Measurements from ENCODE around the gene ST7L.

The ST7L gene

GRCh38 chr1:112528076-112528475 is 90.9 kb downstream of the ST7L start:
- no peak for DNase-seq
- in situ Hi-C loops (cut with HindIII; ENCODE audit: low pct_ligation_motif_present, low pct_unique_long_range_greater_than_20kb, low sequenced_read_pairs): no loop called here

- in situ Hi-C loops (cut with HindIII; ENCODE audit: low pct_ligation_motif_present, low pct_unique_long_range_greater_than_20kb, low sequenced_read_pairs): no loop called here
- peak; percentile 77 for DNase-seq
Measured at GRCh38 chr1:112527266-112528010, 91.5 kb downstream of the ST7L start.

DNA sequence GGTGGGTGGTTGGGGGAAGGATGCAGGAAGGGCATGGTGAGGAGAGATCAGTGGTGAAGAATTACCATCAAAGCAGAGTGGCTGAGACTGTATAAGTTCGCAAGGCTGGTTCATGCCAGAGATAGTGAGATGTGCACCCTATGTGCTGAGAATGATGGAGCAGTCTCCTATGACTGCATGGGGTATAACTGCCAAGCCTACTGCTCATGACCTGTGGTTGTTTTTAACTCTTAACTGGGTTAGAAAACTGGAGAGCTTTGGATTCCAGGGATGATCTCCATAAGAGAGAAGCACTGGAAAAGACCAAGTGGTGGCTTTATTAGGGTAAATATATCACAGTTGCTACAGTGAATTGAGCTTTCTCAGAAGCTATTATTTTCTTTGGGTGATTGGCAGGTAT is 94.0 kb downstream of the ST7L start:
- in situ Hi-C loops (cut with HindIII; ENCODE audit: low pct_ligation_motif_present, low pct_unique_long_range_greater_than_20kb, low sequenced_read_pairs): no loop called here
- no peak for DNase-seq

GRCh38 chr1:112524251-112524650 is 94.7 kb downstream of the ST7L start:
- in situ Hi-C loops (cut with HindIII; ENCODE audit: low pct_ligation_motif_present, low pct_unique_long_range_greater_than_20kb, low sequenced_read_pairs): no loop called here
- DNase-seq: peak; percentile 74

DNA sequence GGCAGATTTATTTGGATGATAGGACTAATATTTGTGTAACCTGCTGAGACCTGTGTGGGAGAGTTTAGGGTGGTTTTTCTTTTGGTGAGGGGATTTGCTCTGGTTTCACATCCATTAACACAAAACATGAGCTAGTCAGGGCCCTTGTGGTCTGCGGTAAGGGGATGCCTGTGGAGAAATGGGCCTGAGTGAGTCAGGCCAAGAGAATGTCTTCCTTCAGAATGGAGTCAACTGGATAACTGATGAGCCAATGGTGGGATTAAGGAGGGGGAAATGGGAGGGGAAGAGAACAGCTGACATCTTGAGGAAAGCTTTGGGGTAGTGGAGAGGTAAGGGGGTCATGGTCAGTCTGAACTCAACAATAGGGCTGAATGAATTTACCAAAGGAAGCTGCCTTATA is 96.3 kb downstream of the ST7L start:
- peak; percentile 93 for DNase-seq
- in situ Hi-C loops (cut with HindIII; ENCODE audit: low pct_ligation_motif_present, low pct_unique_long_range_greater_than_20kb, low sequenced_read_pairs): no loop called here

- in situ Hi-C loops (cut with HindIII; ENCODE audit: low pct_ligation_motif_present, low pct_unique_long_range_greater_than_20kb, low sequenced_read_pairs): no loop called here
- DNase-seq: no peak
Measured at GRCh38 chr1:112520166-112520565, 98.8 kb downstream of the ST7L start.

DNA sequence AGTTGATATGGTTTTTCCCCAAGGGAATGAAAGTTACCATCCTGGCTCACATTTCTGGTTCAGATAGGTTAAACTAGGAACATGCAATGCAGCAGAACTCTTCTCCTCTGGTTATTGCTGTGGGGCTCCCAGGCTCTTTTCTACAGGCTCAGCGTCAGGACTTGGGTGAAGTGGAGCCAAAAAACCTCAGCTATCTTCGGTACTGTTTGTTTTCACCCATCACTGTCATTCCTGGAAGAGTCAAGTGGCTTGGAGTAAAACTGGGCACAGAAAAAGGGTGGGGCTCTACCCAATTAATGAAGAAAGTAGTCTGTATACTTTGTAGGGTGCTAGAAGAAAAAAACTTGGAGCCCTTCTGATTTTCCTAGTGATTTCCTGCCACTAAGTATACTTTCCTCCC is 100.8 kb downstream of the ST7L start:
- in situ Hi-C loops (cut with HindIII; ENCODE audit: low pct_ligation_motif_present, low pct_unique_long_range_greater_than_20kb, low sequenced_read_pairs): no loop called here
- DNase-seq: no peak

DNA sequence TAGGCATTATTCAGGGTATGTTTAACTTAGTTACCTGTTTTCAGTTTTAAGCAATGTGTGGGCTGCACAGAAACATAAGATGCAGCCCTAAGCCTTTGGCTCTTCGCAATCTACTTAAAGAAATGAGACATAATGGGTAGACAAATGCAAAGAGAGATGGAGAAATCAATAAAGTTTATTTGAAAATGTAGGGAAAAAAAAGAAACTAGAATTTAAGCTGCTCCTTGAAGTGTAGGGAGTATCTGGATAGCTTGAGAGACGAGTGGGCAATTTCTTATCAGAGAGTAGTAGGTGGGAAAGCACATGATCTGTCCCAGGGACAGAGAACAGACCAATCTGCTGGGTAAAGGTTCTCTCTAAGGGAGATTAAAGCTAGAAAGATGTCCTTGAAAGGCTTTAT is 101.3 kb downstream of the ST7L start:
- DNase-seq: no peak
- in situ Hi-C loops (cut with HindIII; ENCODE audit: low pct_ligation_motif_present, low pct_unique_long_range_greater_than_20kb, low sequenced_read_pairs): no loop called here

DNA sequence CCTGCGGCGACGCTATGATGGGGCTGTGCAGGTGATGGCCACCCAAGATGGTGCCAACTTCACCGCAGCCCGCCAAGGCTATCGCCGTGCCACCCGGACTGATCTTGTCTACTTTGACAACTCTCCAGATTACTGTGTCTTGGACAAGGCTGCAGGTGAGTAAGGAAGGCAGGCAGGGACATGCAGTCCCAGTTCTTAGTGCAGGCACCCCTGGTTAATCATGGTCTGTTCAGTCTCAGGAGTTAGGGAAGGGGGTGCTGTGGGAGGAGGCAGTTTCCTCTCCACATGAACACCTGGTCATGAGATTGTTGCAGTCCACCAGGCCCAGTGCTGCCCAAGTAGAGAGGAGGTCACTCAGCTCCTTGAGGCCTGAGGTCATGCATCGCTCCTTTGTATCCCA is 101.7 kb downstream of the ST7L start:
- in situ Hi-C loops (cut with HindIII; ENCODE audit: low pct_ligation_motif_present, low pct_unique_long_range_greater_than_20kb, low sequenced_read_pairs): no loop called here
- no peak for DNase-seq

DNA sequence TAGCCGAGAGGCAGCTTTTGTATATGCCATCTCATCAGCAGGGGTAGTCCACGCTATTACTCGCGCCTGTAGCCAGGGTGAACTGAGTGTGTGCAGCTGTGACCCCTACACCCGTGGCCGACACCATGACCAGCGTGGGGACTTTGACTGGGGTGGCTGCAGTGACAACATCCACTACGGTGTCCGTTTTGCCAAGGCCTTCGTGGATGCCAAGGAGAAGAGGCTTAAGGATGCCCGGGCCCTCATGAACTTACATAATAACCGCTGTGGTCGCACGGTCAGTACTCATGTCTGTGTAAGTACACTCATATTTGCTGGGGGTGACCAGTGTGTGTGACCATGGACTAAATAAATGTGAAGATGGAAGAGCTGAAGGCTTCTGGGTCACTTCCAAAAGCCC is 102.8 kb downstream of the ST7L start:
- in situ Hi-C loops (cut with HindIII; ENCODE audit: low pct_ligation_motif_present, low pct_unique_long_range_greater_than_20kb, low sequenced_read_pairs): no loop called here
- DNase-seq: no peak

- peak; percentile 92 for DNase-seq
- in situ Hi-C loops (cut with HindIII; ENCODE audit: low pct_ligation_motif_present, low pct_unique_long_range_greater_than_20kb, low sequenced_read_pairs): no loop called here
Measured at GRCh38 chr1:112515311-112516009, 103.5 kb downstream of the ST7L start.

GRCh38 chr1:112514901-112515300 is 104.0 kb downstream of the ST7L start:
- no peak for DNase-seq
- in situ Hi-C loops (cut with HindIII; ENCODE audit: low pct_ligation_motif_present, low pct_unique_long_range_greater_than_20kb, low sequenced_read_pairs): no loop called here

DNA sequence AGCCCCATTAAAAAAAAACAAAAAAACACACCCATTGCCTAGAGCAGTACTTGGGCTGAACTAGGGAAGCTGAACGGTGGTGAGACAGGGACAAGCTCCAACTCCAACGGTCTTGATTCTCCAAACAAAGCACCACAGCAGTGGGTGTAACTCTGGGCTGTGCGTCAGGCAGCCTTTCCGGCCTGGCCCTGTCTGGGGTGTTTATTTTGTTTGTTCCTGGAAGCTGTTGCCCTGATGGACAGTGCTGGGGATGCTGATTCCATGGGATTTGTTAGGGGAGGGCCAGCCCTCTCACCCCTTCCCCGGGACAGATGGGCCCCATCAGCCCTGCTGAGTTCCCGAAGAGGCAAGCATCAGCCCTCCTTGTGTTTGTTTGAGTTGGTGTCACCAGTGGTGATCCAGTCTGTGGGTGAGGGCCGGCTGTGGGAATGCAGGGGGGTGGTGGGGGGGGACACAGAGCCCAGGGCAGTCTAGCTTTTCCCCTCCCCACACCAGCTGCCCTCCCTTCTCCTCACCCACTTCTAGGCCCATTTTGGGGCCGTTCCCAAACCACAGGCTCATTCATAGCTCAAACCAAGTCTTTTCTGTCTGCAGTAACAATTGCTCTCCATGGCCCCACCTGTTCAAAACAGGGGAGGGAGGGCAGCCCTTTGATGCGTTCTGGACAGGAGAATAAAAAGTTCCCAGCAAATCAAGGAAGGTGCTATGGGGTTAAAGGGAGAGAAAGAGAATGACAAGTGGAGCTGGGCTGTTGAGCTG is 105.7 kb downstream of the ST7L start:
- no peak for DNase-seq
- in situ Hi-C loops (cut with HindIII; ENCODE audit: low pct_ligation_motif_present, low pct_unique_long_range_greater_than_20kb, low sequenced_read_pairs): no loop called here

GRCh38 chr1:112511897-112512296 is 107.0 kb downstream of the ST7L start:
- in situ Hi-C loops (cut with HindIII; ENCODE audit: low pct_ligation_motif_present, low pct_unique_long_range_greater_than_20kb, low sequenced_read_pairs): no loop called here
- DNase-seq: no peak

DNA sequence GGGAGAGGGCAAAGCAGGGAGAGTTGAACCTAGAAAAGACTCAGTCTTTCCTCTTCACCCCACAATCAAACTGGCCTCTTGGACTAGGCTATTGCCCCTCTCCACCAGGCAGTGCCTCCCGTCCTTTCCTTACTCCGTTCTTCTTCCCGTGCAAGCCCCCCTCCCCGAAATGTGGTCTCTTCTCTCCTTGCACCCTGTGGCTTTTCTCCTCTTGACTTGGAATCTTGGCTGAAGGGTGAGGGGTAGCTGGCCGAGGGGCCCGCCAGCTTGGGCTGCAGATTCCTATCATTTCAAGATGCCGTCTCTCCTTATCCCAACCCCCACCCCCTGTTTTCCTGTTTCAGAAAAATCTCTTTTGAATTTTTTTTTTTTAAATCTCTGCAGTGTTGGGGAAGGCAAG is 108.6 kb downstream of the ST7L start:
- DNase-seq: no peak
- in situ Hi-C loops (cut with HindIII; ENCODE audit: low pct_ligation_motif_present, low pct_unique_long_range_greater_than_20kb, low sequenced_read_pairs): no loop called here

DNA sequence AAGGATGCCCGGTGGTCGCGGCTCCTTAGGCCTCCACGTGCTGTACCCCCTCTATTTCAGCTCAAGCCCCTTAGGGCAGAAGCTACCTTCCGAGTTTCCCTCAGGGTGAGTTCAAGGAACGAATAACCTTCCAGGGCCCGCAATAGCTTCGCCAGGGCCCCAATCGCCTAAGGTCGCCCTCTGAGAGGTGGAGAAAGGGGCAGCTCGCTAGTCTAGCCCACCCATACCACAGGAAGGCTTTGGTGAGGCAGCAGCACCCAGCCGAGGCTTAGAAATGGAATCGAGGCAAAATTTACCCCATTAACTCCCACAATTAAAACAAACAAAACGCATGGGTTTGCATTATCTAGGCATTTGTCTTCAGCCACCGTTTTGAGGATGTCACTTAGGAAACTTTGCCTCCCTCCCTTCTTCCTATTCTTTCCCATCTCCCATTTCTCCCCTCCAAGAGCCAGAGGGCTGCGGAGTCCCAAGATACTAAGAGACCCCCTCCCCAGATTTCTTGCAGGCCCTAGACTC is 109.2 kb downstream of the ST7L start:
- no peak for DNase-seq
- in situ Hi-C loops (cut with HindIII; ENCODE audit: low pct_ligation_motif_present, low pct_unique_long_range_greater_than_20kb, low sequenced_read_pairs): no loop called here

GRCh38 chr1:112509005-112509659 is 109.8 kb downstream of the ST7L start:
- DNase-seq: no peak
- in situ Hi-C loops (cut with HindIII; ENCODE audit: low pct_ligation_motif_present, low pct_unique_long_range_greater_than_20kb, low sequenced_read_pairs): no loop called here

GRCh38 chr1:112508278-112509004 is 110.5 kb downstream of the ST7L start, which contains the start of gene WNT2B:
WNT2B (plus strand) TSS chr1:112508965; CDS start chr1:112509263, 298 bp downstream.
- in situ Hi-C loops (cut with HindIII; ENCODE audit: low pct_ligation_motif_present, low pct_unique_long_range_greater_than_20kb, low sequenced_read_pairs): no loop called here
- DNase-seq: no peak
